GM03348 (cell line): ENCODE measurements around the gene ECI1.

Experiments used
- DNase-seq: peaks from one replicate; pipeline ENCODE4 v3.0.0; 2012; ENCODE audit warnings: low spot score

The ECI1 gene

GRCh38 chr16:2233046-2233775, 18.2 kb downstream of the ECI1 start:
- no peak for DNase-seq

- no peak for DNase-seq
Observed at GRCh38 chr16:2232094-2232990, 19.0 kb downstream of the ECI1 start.

- DNase-seq, result no peak
Observed at GRCh38 chr16:2231016-2231931, 20.1 kb downstream of the ECI1 start.

- DNase-seq, result no peak
Observed at GRCh38 chr16:2230376-2230775, 21.0 kb downstream of the ECI1 start.

GRCh38 chr16:2229632-2230250, 21.6 kb downstream of the ECI1 start:
- no peak for DNase-seq

- DNase-seq, result no peak
Observed at GRCh38 chr16:2229091-2229490, 22.3 kb downstream of the ECI1 start.

- no peak for DNase-seq
Observed at GRCh38 chr16:2228161-2228824, 23.1 kb downstream of the ECI1 start.

GRCh38 chr16:2226918-2227317, 24.5 kb downstream of the ECI1 start:
- DNase-seq, result no peak

GRCh38 chr16:2226245-2226793, 25.1 kb downstream of the ECI1 start:
- no peak for DNase-seq

GRCh38 chr16:2223942-2224486, 27.4 kb downstream of the ECI1 start:
- peak; percentile 73 for DNase-seq

GRCh38 chr16:2223221-2223941, 28.0 kb downstream of the ECI1 start, which contains the start of gene E4F1:
TSS of gene E4F1 (plus strand) at chr16:2223591. CDS start at chr16:2223614, 23 bp downstream.
- peak; percentile 99 for DNase-seq

- DNase-seq, result no peak
Observed at GRCh38 chr16:2216330-2216729, 35.1 kb downstream of the ECI1 start.

GRCh38 chr16:2214719-2214968, 36.7 kb downstream of the ECI1 start, which contains the start of gene PGP:
TSS of gene PGP (minus strand) at chr16:2214840. CDS start at chr16:2214777, 63 bp downstream.
- DNase-seq, result no peak

- DNase-seq, result no peak
Observed at GRCh38 chr16:2213817-2214718, 37.3 kb downstream of the ECI1 start.

- DNase-seq, result no peak
Observed at GRCh38 chr16:2212362-2213324, 38.7 kb downstream of the ECI1 start.

GRCh38 chr16:2211923-2212347, 39.5 kb downstream of the ECI1 start:
- no peak for DNase-seq
